ENCODE results near the gene TMEM213. TPM values are rescaled to one million over a fixed set of nuclear protein-coding genes. Genes with fewer than 3 reads are reported as not detected.

Gene TMEM213
- polyA plus RNA-seq, 1 donor from 2014 or later, result not detected

- Histone ChIP-seq H3K4me3 (ENCODE audit: low read length) (no peak overlapping the region), H3K36me3 (ENCODE audit: insufficient read depth, low read length) (no peaks in the 10 kb centered on the region), H3K9ac (ENCODE audit: low read length) (no peak overlapping the region), H3K4me2 (ENCODE audit: low read length) (no peak overlapping the region), H3K79me2 (replicated peaks; ENCODE audit: insufficient read depth, low read length) (no peaks in the 10 kb centered on the region), H3K27me3 (ENCODE audit: insufficient read depth, low read depth, low read length) (no peaks in the 10 kb centered on the region), H2AFZ (ENCODE audit: low read depth, low read length) (no peak overlapping the region), H3F3A (ENCODE audit: insufficient read depth, low read length, poor library complexity, severe bottlenecking) (no peaks in the 10 kb centered on the region), H4K20me1 (ENCODE audit: insufficient read depth) (no peaks in the 10 kb centered on the region), H3K9me3 (ENCODE audit: low read length) (no peaks in the 10 kb centered on the region), H3K9me2 (ENCODE audit: insufficient read depth, low read length) (no peaks in the 10 kb centered on the region), H3K27ac (ENCODE audit: low read length) (no peak overlapping the region)
- TF ChIP-seq TAF1 (IDR thresholded peaks at IDR 0.05; ENCODE audit: low read depth), result no peak
- TF ChIP-seq REST (IDR thresholded peaks at IDR 0.05; ENCODE audit: borderline replicate concordance), result no peak
Observed at GRCh38 chr7:138819625-138820024, 21.8 kb downstream of the TMEM213 start.

DNA sequence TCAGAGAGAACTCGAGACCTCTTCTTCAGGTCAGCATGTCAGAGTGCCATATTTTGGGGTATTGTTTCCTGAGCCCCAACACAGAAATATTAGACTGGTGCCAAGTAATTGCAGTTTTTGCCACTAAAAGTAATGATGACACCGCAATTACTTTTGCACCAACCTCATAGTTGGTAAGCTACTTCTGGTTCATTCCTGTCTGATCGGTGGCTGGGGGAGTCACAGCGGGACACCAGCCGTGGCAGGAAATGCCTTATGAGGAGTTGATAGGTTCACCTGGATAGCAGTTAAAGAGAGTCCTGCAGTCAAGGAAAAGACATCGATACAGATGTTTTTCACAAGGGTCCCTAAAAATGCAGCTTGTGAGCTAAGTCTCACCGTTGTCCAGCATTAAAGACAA is 24.1 kb downstream of the TMEM213 start:
- Histone ChIP-seq H3F3A (ENCODE audit: insufficient read depth, low read length, poor library complexity, severe bottlenecking) (no peaks in the 10 kb centered on the region), H3K9ac (ENCODE audit: low read length) (no peak overlapping the region), H3K36me3 (ENCODE audit: insufficient read depth, low read length) (no peaks in the 10 kb centered on the region), H3K9me2 (ENCODE audit: insufficient read depth, low read length) (no peaks in the 10 kb centered on the region), H3K4me3 (ENCODE audit: low read length) (no peak overlapping the region), H3K4me2 (ENCODE audit: low read length) (no peak overlapping the region), H3K79me2 (replicated peaks; ENCODE audit: insufficient read depth, low read length) (no peaks in the 10 kb centered on the region), H2AFZ (ENCODE audit: low read depth, low read length) (no peak overlapping the region), H3K9me3 (ENCODE audit: low read length) (peaks cover 5% of the 10 kb centered on the region), H4K20me1 (ENCODE audit: insufficient read depth) (no peaks in the 10 kb centered on the region), H3K27ac (ENCODE audit: low read length) (no peak overlapping the region), H3K27me3 (ENCODE audit: insufficient read depth, low read depth, low read length) (no peaks in the 10 kb centered on the region)
- TF ChIP-seq POLR2AphosphoS5 (IDR thresholded peaks at IDR 0.05), result no peak
- no peak for TF ChIP-seq REST (IDR thresholded peaks at IDR 0.05; ENCODE audit: borderline replicate concordance)
- TF ChIP-seq SMC3 (conservative IDR thresholded peaks at IDR 0.05; ENCODE audit: poor library complexity), result no peak
- TF ChIP-seq, protein P1, sequence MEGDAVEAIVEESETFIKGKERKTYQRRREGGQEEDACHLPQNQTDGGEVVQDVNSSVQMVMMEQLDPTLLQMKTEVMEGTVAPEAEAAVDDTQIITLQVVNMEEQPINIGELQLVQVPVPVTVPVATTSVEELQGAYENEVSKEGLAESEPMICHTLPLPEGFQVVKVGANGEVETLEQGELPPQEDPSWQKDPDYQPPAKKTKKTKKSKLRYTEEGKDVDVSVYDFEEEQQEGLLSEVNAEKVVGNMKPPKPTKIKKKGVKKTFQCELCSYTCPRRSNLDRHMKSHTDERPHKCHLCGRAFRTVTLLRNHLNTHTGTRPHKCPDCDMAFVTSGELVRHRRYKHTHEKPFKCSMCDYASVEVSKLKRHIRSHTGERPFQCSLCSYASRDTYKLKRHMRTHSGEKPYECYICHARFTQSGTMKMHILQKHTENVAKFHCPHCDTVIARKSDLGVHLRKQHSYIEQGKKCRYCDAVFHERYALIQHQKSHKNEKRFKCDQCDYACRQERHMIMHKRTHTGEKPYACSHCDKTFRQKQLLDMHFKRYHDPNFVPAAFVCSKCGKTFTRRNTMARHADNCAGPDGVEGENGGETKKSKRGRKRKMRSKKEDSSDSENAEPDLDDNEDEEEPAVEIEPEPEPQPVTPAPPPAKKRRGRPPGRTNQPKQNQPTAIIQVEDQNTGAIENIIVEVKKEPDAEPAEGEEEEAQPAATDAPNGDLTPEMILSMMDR (IDR thresholded peaks at IDR 0.05; ENCODE audit: poor library complexity, severe bottlenecking), result no peak
- TF ChIP-seq TAF1 (IDR thresholded peaks at IDR 0.05; ENCODE audit: low read depth), result no peak
- no peak for TF ChIP-seq EP300 (conservative IDR thresholded peaks at IDR 0.05; ENCODE audit: poor library complexity, severe bottlenecking)
- TF ChIP-seq EZH2 (IDR thresholded peaks at IDR 0.05; ENCODE audit: borderline replicate concordance, insufficient read depth, low read length, poor library complexity, severe bottlenecking), result no peak
- no peak for TF ChIP-seq RAD21 (conservative IDR thresholded peaks at IDR 0.05)
- no peak for TF ChIP-seq MXI1 (conservative IDR thresholded peaks at IDR 0.05; ENCODE audit: poor library complexity, severe bottlenecking)
